ENCODE results near the gene CD28. TPM values are rescaled to one million over a fixed set of nuclear protein-coding genes. Genes with fewer than 3 reads are reported as not detected.

The CD28 gene
- total RNA-seq, 2 donors from 2014 or later, result 0.55 to 1.6 TPM

GRCh38 chr2:203730076-203730729, 23.8 kb downstream of the CD28 start:
- TF ChIP-seq CTCF (IDR thresholded peaks at IDR 0.05), result no peak
- no peak overlapping the region for H3K4me3 ChIP-seq
- no peaks in the 10 kb centered on the region for H3K4me1 ChIP-seq
- no peaks in the 10 kb centered on the region for H3K27me3 ChIP-seq
- no peaks in the 10 kb centered on the region for H3K9me3 ChIP-seq
- H3K36me3 ChIP-seq, result no peaks in the 10 kb centered on the region
- no peak overlapping the region for H3K27ac ChIP-seq
- no peak for DNase-seq (ENCODE audit: low spot score)

- Histone ChIP-seq H3K27ac (no peak overlapping the region), H3K4me1 (no peaks in the 10 kb centered on the region), H3K36me3 (no peaks in the 10 kb centered on the region), H3K9me3 (no peaks in the 10 kb centered on the region), H3K4me3 (no peak overlapping the region), H3K27me3 (no peaks in the 10 kb centered on the region)
- no peak for TF ChIP-seq CTCF (IDR thresholded peaks at IDR 0.05)
- no peak for DNase-seq (ENCODE audit: low spot score)
Measured at GRCh38 chr2:203730883-203731282, 24.4 kb downstream of the CD28 start.

- Histone ChIP-seq H3K4me1 (no peaks in the 10 kb centered on the region), H3K27ac (no peak overlapping the region), H3K9me3 (no peaks in the 10 kb centered on the region), H3K4me3 (no peak overlapping the region), H3K36me3 (no peaks in the 10 kb centered on the region), H3K27me3 (no peaks in the 10 kb centered on the region)
- no peak for DNase-seq (ENCODE audit: low spot score)
- no peak for TF ChIP-seq CTCF (IDR thresholded peaks at IDR 0.05)
Measured at GRCh38 chr2:203732092-203732952, 25.9 kb downstream of the CD28 start.

GRCh38 chr2:203732953-203733510, 26.6 kb downstream of the CD28 start:
- no peak for TF ChIP-seq CTCF (IDR thresholded peaks at IDR 0.05)
- DNase-seq (ENCODE audit: low spot score), result no peak
- no peaks in the 10 kb centered on the region for H3K36me3 ChIP-seq
- no peaks in the 10 kb centered on the region for H3K27me3 ChIP-seq
- no peaks in the 10 kb centered on the region for H3K9me3 ChIP-seq
- no peak overlapping the region for H3K4me3 ChIP-seq
- no peaks in the 10 kb centered on the region for H3K4me1 ChIP-seq
- H3K27ac ChIP-seq, result no peak overlapping the region

- H3K27me3 ChIP-seq, result no peaks in the 10 kb centered on the region
- H3K4me1 ChIP-seq, result no peaks in the 10 kb centered on the region
- TF ChIP-seq CTCF (IDR thresholded peaks at IDR 0.05), result no peak
- H3K9me3 ChIP-seq, result no peaks in the 10 kb centered on the region
- no peak overlapping the region for H3K27ac ChIP-seq
- H3K4me3 ChIP-seq, result no peak overlapping the region
- no peak for DNase-seq (ENCODE audit: low spot score)
- H3K36me3 ChIP-seq, result no peaks in the 10 kb centered on the region
Measured at GRCh38 chr2:203733684-203734083, 27.2 kb downstream of the CD28 start.
